Measurements from ENCODE around the gene SVIL. TPM values are rescaled to one million over a fixed set of nuclear protein-coding genes. Genes with fewer than 3 reads are reported as not detected.

The SVIL gene
- total and polyA plus RNA-seq, 2 of the 13 experiments (the other 11 are each of a cell fraction or from before 2014, with no cell fraction given), result 3.9 to 12.1 TPM

- no peak for TF ChIP-seq CHD4 (IDR thresholded peaks at IDR 0.05; ENCODE audit: borderline replicate concordance, low read length)
- TF ChIP-seq ZNF660 (CRISPR knock-in tag; IDR thresholded peaks at IDR 0.05; ENCODE audit: borderline replicate concordance, low read depth), result no peak
- no peak for TF ChIP-seq ZSCAN12 (CRISPR knock-in tag; IDR thresholded peaks at IDR 0.05)
- no peak for TF ChIP-seq ZNF674 (CRISPR knock-in tag; IDR thresholded peaks at IDR 0.05; ENCODE audit: low read depth)
- TF ChIP-seq HMGXB4 (CRISPR knock-in tag; IDR thresholded peaks at IDR 0.05; ENCODE audit: borderline replicate concordance in 1 of 2, low read depth in 1 of 2), result no peak
- TF ChIP-seq ZNF180 (CRISPR knock-in tag; IDR thresholded peaks at IDR 0.05; ENCODE audit: borderline replicate concordance, low read depth), result no peak
- no peak for TF ChIP-seq ZNF619 (CRISPR knock-in tag; IDR thresholded peaks at IDR 0.05)
- TF ChIP-seq ZKSCAN5 (CRISPR knock-in tag; IDR thresholded peaks at IDR 0.05), result no peak
- no peak for TF ChIP-seq CAMTA2 (CRISPR knock-in tag; IDR thresholded peaks at IDR 0.05; ENCODE audit: borderline replicate concordance)
- TF ChIP-seq ZNF281 (CRISPR knock-in tag; IDR thresholded peaks at IDR 0.05; ENCODE audit: borderline replicate concordance), result no peak
- peak; percentile 20; the same call in 1 of the 2 replicates for TF ChIP-seq NR2F6 (IDR thresholded peaks at IDR 0.05)
- TF ChIP-seq NR2F6 (CRISPR knock-in tag; IDR thresholded peaks at IDR 0.05), result peak; percentile 46; the same call in 1 of the 2 replicates
- TF ChIP-seq MAX (IDR thresholded peaks at IDR 0.05), result 0 out of 2 replicates have a peak, but pooled peaks have one; percentile 27
- no peak for TF ChIP-seq TFE3 (CRISPR knock-in tag; IDR thresholded peaks at IDR 0.05)
- no peak for TF ChIP-seq PTBP1 (IDR thresholded peaks at IDR 0.05; ENCODE audit: low read depth, low read length, poor library complexity, severe bottlenecking)
- TF ChIP-seq ATM (IDR thresholded peaks at IDR 0.05; ENCODE audit: borderline replicate concordance), result no peak
- no peak for TF ChIP-seq GLMP (CRISPR knock-in tag; IDR thresholded peaks at IDR 0.05; ENCODE audit: borderline replicate concordance)
- no peak for TF ChIP-seq SRF (IDR thresholded peaks at IDR 0.05; ENCODE audit: low read depth, low read length)
- no peak for TF ChIP-seq DRAP1 (CRISPR knock-in tag; IDR thresholded peaks at IDR 0.05)
- no peak for TF ChIP-seq CBFB (CRISPR knock-in tag; IDR thresholded peaks at IDR 0.05)
- TF ChIP-seq ZNF597 (CRISPR knock-in tag; IDR thresholded peaks at IDR 0.05), result no peak
- peak; percentile 55; the same call in 1 of the 2 replicates for TF ChIP-seq PHF21A (CRISPR knock-in tag; IDR thresholded peaks at IDR 0.05)
Measured at GRCh38 chr10:29455095-29455494, 179.7 kb downstream of the SVIL start (continued).
